SK-N-SH (cell line): ENCODE results near the gene GNAT1.

ENCODE experiments used
- CTCF ChIP-seq: fragments of 200-600 bp; sonication (generic); IDR thresholded peaks from 2 replicates; pipeline ENCODE4 v1.6.1; 2017; ENCODE audit warnings: antibody characterized with exemption, mild to moderate bottlenecking, moderate library complexity
- EP300 ChIP-seq, 2 experiments: IDR thresholded peaks; 2 replicates each; pipeline versions ENCODE4 v1.4.0 to v1.6.1; 2012; ENCODE audit warnings: borderline replicate concordance in 1 of 2, low read depth in 1 of 2, low read length in 1 of 2
- MXI1 ChIP-seq: IDR thresholded peaks from 2 replicates; pipeline ENCODE4 v1.6.1; 2012; ENCODE audit warnings: mild to moderate bottlenecking, low read depth, low read length, improper control_type of control experiment
- POLR2AphosphoS5 ChIP-seq: IDR thresholded peaks from 2 replicates; pipeline ENCODE4 v1.6.1; 2012; ENCODE audit warnings: low read depth, low read length
- RAD21 ChIP-seq: IDR thresholded peaks from 2 replicates; pipeline ENCODE4 v1.6.1; 2012; ENCODE audit warnings: mild to moderate bottlenecking, low read length

- TF ChIP-seq CTCF (no peak), RAD21 (no peak), MXI1 (no peak), EP300 (IDR thresholded peaks at IDR 0.05; ENCODE audit: borderline replicate concordance in 1 of 2, low read depth in 1 of 2, low read length in 1 of 2) (no peak), POLR2AphosphoS5 (no peak)
Measured at GRCh38 chr3:50245251-50245745, 53.9 kb downstream of the GNAT1 start.
